ENCODE data around the gene ZIC5. TPM values are rescaled to one million over a fixed set of nuclear protein-coding genes. Genes with fewer than 3 reads are reported as not detected.

The ZIC5 gene
- total RNA-seq, 4 donors from 2014 or later = not detected

DNA sequence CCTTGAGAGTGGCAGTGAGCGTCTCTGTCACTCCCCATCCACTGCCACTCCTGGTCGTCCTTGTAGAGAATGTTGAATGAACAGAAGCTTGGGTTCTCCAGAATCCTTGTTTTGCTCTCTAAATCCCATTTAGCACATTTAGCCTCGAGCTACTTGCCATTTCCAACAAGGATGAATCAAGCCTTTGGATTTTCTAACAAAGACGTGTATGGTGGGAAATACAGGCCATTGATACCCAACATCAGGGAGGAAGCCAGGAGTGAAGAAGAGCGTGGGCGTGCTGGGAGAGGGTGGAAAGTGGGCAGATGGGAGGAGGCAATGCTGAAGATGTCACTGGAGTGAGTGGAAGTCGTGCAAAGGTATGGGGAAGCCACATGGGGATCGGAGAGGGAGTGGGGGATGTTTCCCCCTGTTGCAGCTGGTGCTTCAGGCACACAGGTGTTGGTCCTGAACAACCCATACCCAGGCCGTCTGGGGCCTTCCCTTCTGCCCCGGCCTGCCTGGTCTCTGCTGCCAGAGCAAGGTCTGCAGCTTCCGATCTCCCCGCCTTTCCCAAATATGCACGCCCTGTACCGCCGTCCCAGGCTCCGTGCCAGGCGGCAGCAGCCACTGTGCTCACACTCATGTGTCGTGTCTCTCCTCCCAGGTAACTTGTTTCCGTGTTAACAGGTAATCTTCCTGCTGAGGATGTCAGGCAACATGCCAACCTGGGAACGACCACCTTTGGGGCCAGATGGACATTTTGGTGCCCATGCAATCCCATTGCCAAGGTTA lies 48.7 kb downstream of the ZIC5 start:
- H3K4me1 ChIP-seq = no peaks in the 10 kb centered on the region
- no peak for TF ChIP-seq EP300 (IDR thresholded peaks at IDR 0.05; ENCODE audit: low read depth)
- no peak for TF ChIP-seq POLR2A (IDR thresholded peaks at IDR 0.05)
- TF ChIP-seq, protein P1, sequence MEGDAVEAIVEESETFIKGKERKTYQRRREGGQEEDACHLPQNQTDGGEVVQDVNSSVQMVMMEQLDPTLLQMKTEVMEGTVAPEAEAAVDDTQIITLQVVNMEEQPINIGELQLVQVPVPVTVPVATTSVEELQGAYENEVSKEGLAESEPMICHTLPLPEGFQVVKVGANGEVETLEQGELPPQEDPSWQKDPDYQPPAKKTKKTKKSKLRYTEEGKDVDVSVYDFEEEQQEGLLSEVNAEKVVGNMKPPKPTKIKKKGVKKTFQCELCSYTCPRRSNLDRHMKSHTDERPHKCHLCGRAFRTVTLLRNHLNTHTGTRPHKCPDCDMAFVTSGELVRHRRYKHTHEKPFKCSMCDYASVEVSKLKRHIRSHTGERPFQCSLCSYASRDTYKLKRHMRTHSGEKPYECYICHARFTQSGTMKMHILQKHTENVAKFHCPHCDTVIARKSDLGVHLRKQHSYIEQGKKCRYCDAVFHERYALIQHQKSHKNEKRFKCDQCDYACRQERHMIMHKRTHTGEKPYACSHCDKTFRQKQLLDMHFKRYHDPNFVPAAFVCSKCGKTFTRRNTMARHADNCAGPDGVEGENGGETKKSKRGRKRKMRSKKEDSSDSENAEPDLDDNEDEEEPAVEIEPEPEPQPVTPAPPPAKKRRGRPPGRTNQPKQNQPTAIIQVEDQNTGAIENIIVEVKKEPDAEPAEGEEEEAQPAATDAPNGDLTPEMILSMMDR (IDR thresholded peaks at IDR 0.05) = no peak
- TF ChIP-seq POLR2AphosphoS5 (IDR thresholded peaks at IDR 0.05) = no peak
- H3K27ac ChIP-seq = no peak overlapping the region
- H3K4me3 ChIP-seq = no peak overlapping the region
- H3K27me3 ChIP-seq = peaks cover 4% of the 10 kb centered on the region
- H3K9me3 ChIP-seq = no peaks in the 10 kb centered on the region
- DNase-seq = peak; percentile 83
- no peaks in the 10 kb centered on the region for H3K36me3 ChIP-seq
- intact Hi-C loops (cut with DNase I; ENCODE audit: low total_unique reads) (no loop called here), in situ Hi-C loops (cut with MboI; ENCODE audit: low pct_ligation_motif_present in 1 of 4, low pct_unique_long_range_greater_than_20kb in 1 of 4, low sequenced_read_pairs in 3 of 4) (loop anchor here in 3 of 4 donors (25.0 kb wide), 3 partner anchors 261 to 589 kb away; no protein-coding TSS in a partner anchor)
- WGBS, 2 donors (ENCODE audit: low coverage in 1 of 2) = 66 to 80% methylated on average over 12 to 19 of the region's 20 CpGs

DNA sequence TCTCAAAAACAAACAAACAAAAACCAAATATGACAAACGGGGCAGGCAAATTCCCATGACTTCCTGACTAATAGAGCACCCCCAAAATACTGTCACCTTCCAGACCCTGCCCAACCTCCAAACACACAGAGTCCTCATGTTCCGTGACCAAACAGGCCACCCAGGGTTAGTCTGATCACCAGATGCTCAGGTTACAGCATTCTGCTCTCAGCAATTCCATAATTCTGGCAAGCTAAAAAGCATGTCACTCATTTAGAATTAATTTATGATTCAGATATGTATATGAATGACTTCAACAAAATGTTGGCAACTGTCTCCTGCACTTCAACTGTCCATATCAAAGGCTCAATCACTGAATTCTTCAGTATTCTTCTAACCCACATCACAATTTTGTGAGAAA lies 52.4 kb downstream of the ZIC5 start:
- TF ChIP-seq EP300 (IDR thresholded peaks at IDR 0.05; ENCODE audit: low read depth) (no peak), POLR2AphosphoS5 (IDR thresholded peaks at IDR 0.05) (no peak), POLR2A (IDR thresholded peaks at IDR 0.05) (no peak)
- TF ChIP-seq, protein P1 (IDR thresholded peaks at IDR 0.05) = no peak
- peaks cover 4% of the 10 kb centered on the region for H3K27me3 ChIP-seq
- no peaks in the 10 kb centered on the region for H3K9me3 ChIP-seq
- H3K27ac ChIP-seq = no peak overlapping the region
- H3K4me3 ChIP-seq = no peak overlapping the region
- H3K4me1 ChIP-seq = no peaks in the 10 kb centered on the region
- no peak for DNase-seq
- intact Hi-C loops (cut with DNase I; ENCODE audit: low total_unique reads) = no loop called here
- WGBS, 2 donors (ENCODE audit: low coverage in 1 of 2) = 67 to 84% methylated on average over 1 to 2 of the region's 2 CpGs
- no peaks in the 10 kb centered on the region for H3K36me3 ChIP-seq
- in situ Hi-C loops (cut with MboI; ENCODE audit: low pct_ligation_motif_present in 1 of 4, low pct_unique_long_range_greater_than_20kb in 1 of 4, low sequenced_read_pairs in 3 of 4) = loop anchor here in 3 of 4 donors (10.0 to 25.0 kb wide), 6 partner anchors 257 to 596 kb away; no protein-coding TSS in a partner anchor

DNA sequence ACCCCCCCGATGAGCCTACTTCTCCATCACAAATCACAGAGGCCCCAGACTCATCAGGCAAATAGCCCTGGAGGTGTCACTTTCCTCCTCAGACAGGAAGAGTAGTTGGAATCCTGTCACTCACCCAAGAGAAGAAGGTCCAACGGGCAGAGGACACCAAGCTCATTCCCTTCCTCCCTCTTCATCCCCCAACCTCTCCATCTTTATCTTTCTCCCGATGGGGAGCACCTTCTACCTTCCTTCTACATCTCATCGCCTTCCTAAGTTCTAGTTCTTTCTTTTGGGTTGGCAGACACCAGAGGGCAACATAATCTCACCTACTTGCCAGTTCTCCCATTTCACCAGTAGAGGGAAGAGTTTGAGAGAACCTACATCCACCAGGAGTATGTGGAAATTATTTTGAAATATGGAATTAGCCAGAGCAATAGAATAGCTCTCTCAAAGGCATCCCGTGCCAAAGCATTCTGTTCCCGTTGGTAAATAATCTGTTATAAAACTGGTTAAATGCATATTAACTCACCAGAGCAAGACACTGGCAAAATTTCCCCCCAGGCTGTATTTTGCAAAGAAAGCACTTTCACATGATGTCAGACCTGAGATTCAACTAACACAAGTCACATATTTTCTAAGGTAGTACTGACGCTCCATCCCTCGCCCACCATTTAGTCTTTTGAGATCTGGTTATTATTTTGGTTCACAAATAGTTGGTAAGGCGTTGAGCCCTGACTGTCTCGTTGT lies 55.0 kb downstream of the ZIC5 start:
- intact Hi-C loops (cut with DNase I; ENCODE audit: low total_unique reads) = no loop called here
- in situ Hi-C loops (cut with MboI; ENCODE audit: low pct_ligation_motif_present in 1 of 4, low pct_unique_long_range_greater_than_20kb in 1 of 4, low sequenced_read_pairs in 3 of 4) = loop anchor here in 3 of 4 donors (10.0 to 25.0 kb wide), 6 partner anchors 254 to 598 kb away; no protein-coding TSS in a partner anchor
- Histone ChIP-seq H3K9me3 (no peaks in the 10 kb centered on the region), H3K27ac (no peak overlapping the region), H3K4me1 (no peaks in the 10 kb centered on the region), H3K36me3 (no peaks in the 10 kb centered on the region), H3K27me3 (peaks cover 10% of the 10 kb centered on the region), H3K4me3 (no peak overlapping the region)
- WGBS, 2 donors (ENCODE audit: low coverage in 1 of 2) = 34 to 40% methylated on average over 8 to 10 of the region's 10 CpGs
- no peak for DNase-seq
- TF ChIP-seq POLR2AphosphoS5 (IDR thresholded peaks at IDR 0.05) = no peak
- TF ChIP-seq, protein P1 (IDR thresholded peaks at IDR 0.05) = peak; percentile 65 to 96 (median 84)

DNA sequence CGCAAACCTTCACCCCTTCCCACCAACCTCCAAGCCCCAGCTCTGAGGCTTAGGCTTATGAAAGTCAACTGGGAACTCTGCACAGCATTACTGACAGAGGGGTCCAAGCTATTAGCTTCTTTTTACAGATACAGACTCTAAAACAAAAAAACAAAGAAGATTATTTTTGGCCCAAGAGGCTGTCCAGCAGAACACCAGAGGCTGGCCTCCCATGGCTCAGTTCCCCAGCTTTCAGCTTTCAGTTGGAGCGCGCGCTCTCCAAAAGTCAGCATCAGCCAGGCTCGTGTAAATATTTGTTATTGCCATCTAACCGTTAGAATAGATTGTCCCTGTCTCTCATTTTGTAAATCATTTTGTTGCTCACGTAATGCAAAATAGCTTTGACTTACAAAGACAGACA lies 58.4 kb downstream of the ZIC5 start:
- intact Hi-C loops (cut with DNase I; ENCODE audit: low total_unique reads) (no loop called here), in situ Hi-C loops (cut with MboI; ENCODE audit: low pct_ligation_motif_present in 1 of 4, low pct_unique_long_range_greater_than_20kb in 1 of 4, low sequenced_read_pairs in 3 of 4) (loop anchor here in 3 of 4 donors (10.0 to 25.0 kb wide), 6 partner anchors 251 to 602 kb away; no protein-coding TSS in a partner anchor)
- H3K27ac ChIP-seq = no peak overlapping the region
- H3K4me3 ChIP-seq = no peak overlapping the region
- no peaks in the 10 kb centered on the region for H3K36me3 ChIP-seq
- peaks cover 28% of the 10 kb centered on the region for H3K27me3 ChIP-seq
- H3K4me1 ChIP-seq = no peaks in the 10 kb centered on the region
- no peak for DNase-seq
- 72 to 74% methylated on average over 4 to 7 of the region's 7 CpGs for WGBS, 2 donors (ENCODE audit: low coverage in 1 of 2)
- no peaks in the 10 kb centered on the region for H3K9me3 ChIP-seq
- TF ChIP-seq, protein P1 (IDR thresholded peaks at IDR 0.05) = no peak
- TF ChIP-seq EP300 (IDR thresholded peaks at IDR 0.05; ENCODE audit: low read depth) = no peak
- TF ChIP-seq POLR2A (IDR thresholded peaks at IDR 0.05) = no peak
- no peak for TF ChIP-seq POLR2AphosphoS5 (IDR thresholded peaks at IDR 0.05)

Measured in transverse colon (tissue), 4 donors.